CD8-positive, alpha-beta memory T cell (primary cell): ENCODE data around the gene CPT1A. TPM values are rescaled to one million over a fixed set of nuclear protein-coding genes. Genes with fewer than 3 reads are reported as not detected.

Experiments
- CTCF ChIA-PET: fragments of 350-600 bp; sonication (Branson Sonifier 250); formaldehyde crosslinking; loops from one replicate; lab custom pipeline; 2021; ENCODE audit warnings: antibody characterized with exemption; lab: Charles Lee
- POLR2A ChIA-PET: fragments of 350-600 bp; sonication (Branson Sonifier 250); formaldehyde crosslinking; loops from one replicate; lab custom pipeline; 2021; ENCODE audit warnings: antibody characterized with exemption; lab: Charles Lee
- DNase-seq, 5 donors: peaks; one replicate each; pipeline versions ENCODE4 v3.0.0 to v3.0.0-alpha.2; 2020 to 2022; ENCODE audit warnings: mixed read lengths in 1 of 5
- H3K27ac ChIP-seq: one replicate; pipeline ENCODE4 v1.7.0; 2013; ENCODE audit warnings: low read depth, mild to moderate bottlenecking, low read length, moderate library complexity
- H3K27me3 ChIP-seq: 2 replicates; pipeline ENCODE4 v1.7.0; 2013; ENCODE audit warnings: low read length, mild to moderate bottlenecking; ENCODE audit not compliant: insufficient read depth, poor library complexity, severe bottlenecking
- H3K36me3 ChIP-seq: 2 replicates; pipeline ENCODE4 v1.7.0; 2013; ENCODE audit warnings: mild to moderate bottlenecking, low read length, moderate library complexity; ENCODE audit not compliant: insufficient read depth
- H3K4me1 ChIP-seq: 2 replicates; pipeline ENCODE4 v1.7.0; 2013; ENCODE audit warnings: mild to moderate bottlenecking, low read length, moderate library complexity; ENCODE audit not compliant: insufficient read depth
- H3K4me3 ChIP-seq: 2 replicates; pipeline ENCODE4 v1.7.0; 2013; ENCODE audit warnings: mild to moderate bottlenecking, low read length
- H3K9me3 ChIP-seq: 2 replicates; pipeline ENCODE4 v1.7.0; 2013; ENCODE audit warnings: mild to moderate bottlenecking, low read length
- H3K27ac Mint-ChIP-seq, 8 donors: one replicate each; pipeline ENCODE4 v1.8.0; 2020 to 2021; ENCODE audit warnings: mixed read lengths in 8 of 8, mild to moderate bottlenecking in 6 of 8, inconsistent platforms in 3 of 8, moderate library complexity in 3 of 8
- H3K27me3 Mint-ChIP-seq, 2 donors: one replicate each; pipeline ENCODE4 v1.8.0; 2020 to 2021; ENCODE audit warnings: mixed read lengths in 2 of 2, mild to moderate bottlenecking in 1 of 2, moderate library complexity in 1 of 2
- H3K36me3 Mint-ChIP-seq, 3 donors: one replicate each; pipeline ENCODE4 v1.8.0; 2020 to 2021; ENCODE audit warnings: mixed read lengths in 3 of 3, inconsistent platforms in 1 of 3, mild to moderate bottlenecking in 1 of 3
- H3K4me1 Mint-ChIP-seq, 3 donors: one replicate each; pipeline ENCODE4 v1.8.0; 2020 to 2021; ENCODE audit warnings: mixed read lengths in 3 of 3, inconsistent platforms in 1 of 3, mild to moderate bottlenecking in 1 of 3
- H3K4me3 Mint-ChIP-seq, 7 donors: one replicate each; pipeline ENCODE4 v1.8.0; 2020 to 2021; ENCODE audit warnings: mixed read lengths in 7 of 7, mild to moderate bottlenecking in 6 of 7, moderate library complexity in 4 of 7, inconsistent platforms in 2 of 7
- H3K9me3 Mint-ChIP-seq, 5 donors: one replicate each; pipeline ENCODE4 v1.8.0; 2020 to 2022; ENCODE audit warnings: mixed read lengths in 5 of 5, mild to moderate bottlenecking in 3 of 5, moderate library complexity in 2 of 5, inconsistent platforms in 1 of 5
- polyA plus RNA-seq: library from polyadenylated mRNA; unstranded; fragments of 300-500 nt; fragmentation: Illumina TruSeq; gene quantifications from one replicate; pipeline ENCODE4 v1.2.3, GENCODE V29; 2021
- total RNA-seq, 2 experiments: library from RNA; stranded (reverse); gene quantifications; one replicate each; pipeline ENCODE4 v1.2.3, GENCODE V29; 2021

CPT1A gene
- total and polyA plus RNA-seq, 3 experiments from 2014 or later = 9.8 to 27.4 (median 25.6) TPM

GRCh38 chr11:68748061-68748460, 93.7 kb downstream of the CPT1A start:
- H3K9me3 Mint-ChIP-seq = no peaks in the 10 kb centered on the region
- no peak for DNase-seq
- no peaks in the 10 kb centered on the region for H3K36me3 ChIP-seq
- POLR2A ChIA-PET = no interaction called here
- H3K4me1 ChIP-seq = no peaks in the 10 kb centered on the region
- no peaks in the 10 kb centered on the region for H3K27me3 Mint-ChIP-seq
- peak overlapping the region in 1 of 8 donors; percentile 85 for H3K27ac Mint-ChIP-seq
- CTCF ChIA-PET = no interaction called here
- H3K36me3 Mint-ChIP-seq = peaks cover 0 to 26% (median 6%) of the 10 kb centered on the region in 3 donors
- peak overlapping the region in 1 of 7 donors; percentile 43 for H3K4me3 Mint-ChIP-seq
- no peak overlapping the region for H3K4me3 ChIP-seq
- H3K9me3 ChIP-seq = no peaks in the 10 kb centered on the region
- peaks cover 15 to 20% (median 15%) of the 10 kb centered on the region in 3 donors for H3K4me1 Mint-ChIP-seq
- no peaks in the 10 kb centered on the region for H3K27me3 ChIP-seq
- H3K27ac ChIP-seq = no peak overlapping the region

GRCh38 chr11:68743539-68743938, 98.2 kb downstream of the CPT1A start:
- Mint-ChIP-seq H3K4me1 (no peaks in the 10 kb centered on the region), H3K4me3 (no peak overlapping the region), H3K9me3 (no peaks in the 10 kb centered on the region), H3K27ac (no peak overlapping the region), H3K27me3 (no peaks in the 10 kb centered on the region), H3K36me3 (peaks cover 0 to 29% (median 10%) of the 10 kb centered on the region in 3 donors)
- no peaks in the 10 kb centered on the region for H3K9me3 ChIP-seq
- ChIA-PET CTCF (no interaction called here), POLR2A (interaction anchor here (0.6 kb wide), 1 partner anchor 230 kb away, joined by 3 read pairs; no protein-coding TSS in a partner anchor)
- no peaks in the 10 kb centered on the region for H3K4me1 ChIP-seq
- DNase-seq = no peak
- H3K4me3 ChIP-seq = no peak overlapping the region
- H3K36me3 ChIP-seq = no peaks in the 10 kb centered on the region
- H3K27me3 ChIP-seq = no peaks in the 10 kb centered on the region
- H3K27ac ChIP-seq = no peak overlapping the region

GRCh38 chr11:68741463-68741862, 100.3 kb downstream of the CPT1A start:
- no peaks in the 10 kb centered on the region for H3K4me1 Mint-ChIP-seq
- no peaks in the 10 kb centered on the region for H3K9me3 Mint-ChIP-seq
- H3K27me3 ChIP-seq = no peaks in the 10 kb centered on the region
- H3K4me1 ChIP-seq = no peaks in the 10 kb centered on the region
- no peaks in the 10 kb centered on the region for H3K36me3 ChIP-seq
- H3K4me3 ChIP-seq = no peak overlapping the region
- no peak for DNase-seq
- ChIA-PET CTCF (no interaction called here), POLR2A (no interaction called here)
- peak overlapping the region in 1 of 8 donors; percentile 62 for H3K27ac Mint-ChIP-seq
- H3K27ac ChIP-seq = no peak overlapping the region
- peaks cover 4 to 32% (median 13%) of the 10 kb centered on the region in 3 donors for H3K36me3 Mint-ChIP-seq
- H3K9me3 ChIP-seq = no peaks in the 10 kb centered on the region
- no peaks in the 10 kb centered on the region for H3K27me3 Mint-ChIP-seq
- no peak overlapping the region for H3K4me3 Mint-ChIP-seq

GRCh38 chr11:68735646-68736045, 106.1 kb downstream of the CPT1A start:
- Histone ChIP-seq H3K27ac (no peak overlapping the region), H3K27me3 (no peaks in the 10 kb centered on the region), H3K36me3 (no peaks in the 10 kb centered on the region), H3K4me3 (no peak overlapping the region), H3K9me3 (no peaks in the 10 kb centered on the region), H3K4me1 (no peaks in the 10 kb centered on the region)
- no peak overlapping the region for H3K4me3 Mint-ChIP-seq
- POLR2A ChIA-PET = no interaction called here
- no peak for DNase-seq
- H3K27ac Mint-ChIP-seq = peak overlapping the region in 1 of 8 donors; percentile 6
- peaks cover 4 to 14% (median 8%) of the 10 kb centered on the region in 3 donors for H3K36me3 Mint-ChIP-seq
- no peaks in the 10 kb centered on the region for H3K9me3 Mint-ChIP-seq
- H3K4me1 Mint-ChIP-seq = no peaks in the 10 kb centered on the region
- no peaks in the 10 kb centered on the region for H3K27me3 Mint-ChIP-seq
- CTCF ChIA-PET = no interaction called here

GRCh38 chr11:68735125-68735524, 106.6 kb downstream of the CPT1A start:
- Histone ChIP-seq H3K36me3 (no peaks in the 10 kb centered on the region), H3K27me3 (no peaks in the 10 kb centered on the region), H3K9me3 (no peaks in the 10 kb centered on the region), H3K4me1 (no peaks in the 10 kb centered on the region), H3K27ac (no peak overlapping the region), H3K4me3 (no peak overlapping the region)
- ChIA-PET CTCF (no interaction called here), POLR2A (no interaction called here)
- DNase-seq = no peak
- H3K9me3 Mint-ChIP-seq = no peaks in the 10 kb centered on the region
- H3K27ac Mint-ChIP-seq = no peak overlapping the region
- peaks cover 4 to 14% (median 8%) of the 10 kb centered on the region in 3 donors for H3K36me3 Mint-ChIP-seq
- H3K4me3 Mint-ChIP-seq = no peak overlapping the region
- H3K4me1 Mint-ChIP-seq = no peaks in the 10 kb centered on the region
- H3K27me3 Mint-ChIP-seq = no peaks in the 10 kb centered on the region

GRCh38 chr11:68734111-68734510, 107.6 kb downstream of the CPT1A start:
- no peaks in the 10 kb centered on the region for H3K4me1 Mint-ChIP-seq

GRCh38 chr11:68727783-68728182, 113.9 kb downstream of the CPT1A start:
- H3K27me3 ChIP-seq = no peaks in the 10 kb centered on the region
- no peaks in the 10 kb centered on the region for H3K36me3 Mint-ChIP-seq
- H3K27ac Mint-ChIP-seq = no peak overlapping the region
- no peak overlapping the region for H3K27ac ChIP-seq
- no peak overlapping the region for H3K4me3 ChIP-seq
- DNase-seq = no peak
- no peak overlapping the region for H3K4me3 Mint-ChIP-seq
- H3K4me1 Mint-ChIP-seq = no peaks in the 10 kb centered on the region
- no peaks in the 10 kb centered on the region for H3K9me3 Mint-ChIP-seq
- ChIA-PET CTCF (no interaction called here), POLR2A (no interaction called here)
- H3K36me3 ChIP-seq = no peaks in the 10 kb centered on the region
- H3K4me1 ChIP-seq = no peaks in the 10 kb centered on the region
- H3K9me3 ChIP-seq = no peaks in the 10 kb centered on the region
- H3K27me3 Mint-ChIP-seq = no peaks in the 10 kb centered on the region

More at GRCh38 chr11:68734111-68734510, 107.6 kb downstream of the CPT1A start:
- H3K27ac ChIP-seq = no peak overlapping the region
- ChIA-PET CTCF (no interaction called here), POLR2A (no interaction called here)
- no peaks in the 10 kb centered on the region for H3K27me3 ChIP-seq
- Mint-ChIP-seq H3K27me3 (no peaks in the 10 kb centered on the region), H3K36me3 (peaks cover 4 to 10% (median 8%) of the 10 kb centered on the region in 3 donors), H3K9me3 (no peaks in the 10 kb centered on the region), H3K27ac (no peak overlapping the region), H3K4me3 (no peak overlapping the region)
- H3K9me3 ChIP-seq = no peaks in the 10 kb centered on the region
- H3K4me1 ChIP-seq = no peaks in the 10 kb centered on the region
- no peak for DNase-seq
- no peak overlapping the region for H3K4me3 ChIP-seq
- no peaks in the 10 kb centered on the region for H3K36me3 ChIP-seq

GRCh38 chr11:68724293-68724692, 117.4 kb downstream of the CPT1A start:
- Mint-ChIP-seq H3K4me1 (no peaks in the 10 kb centered on the region), H3K27me3 (peaks cover 4 to 5% of the 10 kb centered on the region in 2 donors), H3K4me3 (no peak overlapping the region), H3K9me3 (peaks cover 3 to 11% (median 10%) of the 10 kb centered on the region in 5 donors), H3K36me3 (peaks cover 8 to 25% (median 10%) of the 10 kb centered on the region in 3 donors), H3K27ac (no peak overlapping the region)
- DNase-seq = no peak
- CTCF ChIA-PET = no interaction called here
- H3K9me3 ChIP-seq = no peaks in the 10 kb centered on the region
- H3K27ac ChIP-seq = no peak overlapping the region
- no peaks in the 10 kb centered on the region for H3K36me3 ChIP-seq
- no peak overlapping the region for H3K4me3 ChIP-seq
- H3K27me3 ChIP-seq = no peaks in the 10 kb centered on the region
- POLR2A ChIA-PET = no interaction called here
- no peaks in the 10 kb centered on the region for H3K4me1 ChIP-seq
